ENCODE measurements around the gene SH3BP4.

GRCh38 chr2:235005023-235005422 is 53.2 kb downstream of the SH3BP4 start:
- TF ChIP-seq CTCF (IDR thresholded peaks at IDR 0.05): no peak
- no peak for TF ChIP-seq EZH2 (IDR thresholded peaks at IDR 0.05)

Measured in neural progenitor cell (in vitro differentiated cells).